Tibial nerve (tissue), 3 donors: ENCODE results near the gene OSBPL3.

Source experiments
- POLR2A ChIP-seq, 2 donors: fragments of 450-650 bp; IDR thresholded peaks; one replicate each; pipeline ENCODE4 v1.6.1; 2017; ENCODE audit warnings: antibody characterized with exemption in 2 of 2, mild to moderate bottlenecking in 2 of 2, moderate library complexity in 2 of 2
- TF ChIP-seq, protein P1 (sequence below), 5 experiments: fragments of 200-600 bp in 3 of 5; fragments of 450-650 bp in 2 of 5; sonication (generic) in 3 of 5; IDR thresholded peaks; one replicate each; pipeline ENCODE4 v1.5.1; 2016 to 2019; ENCODE audit warnings: antibody characterized with exemption in 5 of 5, mild to moderate bottlenecking in 3 of 5, moderate library complexity in 2 of 5

DNA sequence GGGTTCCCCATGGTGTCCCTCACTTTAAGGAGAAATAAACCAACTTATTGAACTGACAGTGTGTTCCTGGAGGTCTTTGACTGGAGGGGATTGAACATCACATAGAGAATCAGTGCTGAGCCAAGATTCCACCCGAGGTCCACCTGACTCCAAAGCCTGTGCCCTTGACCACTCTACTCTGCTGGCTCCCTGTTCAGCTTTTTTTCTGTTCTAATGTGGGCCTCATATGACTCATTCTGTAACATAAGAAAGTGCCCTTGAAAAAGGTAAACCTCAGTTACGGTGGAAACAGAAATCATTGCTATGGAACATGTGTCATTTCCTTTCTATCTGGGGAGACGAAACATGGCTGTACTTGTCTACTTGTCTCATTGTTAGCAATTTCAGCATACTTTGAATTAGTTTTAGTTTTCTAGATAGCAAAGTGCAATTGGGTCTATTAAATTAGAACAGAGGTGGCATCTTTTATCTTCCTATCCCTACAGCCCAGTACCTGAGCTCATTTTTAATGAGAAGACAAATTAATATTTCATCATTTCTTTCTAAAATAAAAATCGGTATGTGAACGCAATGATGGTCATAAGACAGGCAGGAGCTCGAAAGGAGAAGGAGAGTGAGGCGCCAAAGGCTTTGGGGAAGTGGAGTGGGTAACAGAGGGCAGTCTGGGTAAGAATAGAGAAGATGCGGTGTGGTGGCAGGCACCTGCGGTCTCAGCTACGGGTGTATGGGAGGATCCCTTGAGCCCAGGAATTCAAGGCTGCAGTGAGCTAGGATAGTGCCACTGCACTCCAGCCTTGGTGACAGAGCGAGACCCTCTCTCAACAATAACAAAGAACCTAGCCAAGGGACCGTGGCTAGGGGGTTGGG, 224.2 kb downstream of the OSBPL3 start:
- TF ChIP-seq, protein P1, sequence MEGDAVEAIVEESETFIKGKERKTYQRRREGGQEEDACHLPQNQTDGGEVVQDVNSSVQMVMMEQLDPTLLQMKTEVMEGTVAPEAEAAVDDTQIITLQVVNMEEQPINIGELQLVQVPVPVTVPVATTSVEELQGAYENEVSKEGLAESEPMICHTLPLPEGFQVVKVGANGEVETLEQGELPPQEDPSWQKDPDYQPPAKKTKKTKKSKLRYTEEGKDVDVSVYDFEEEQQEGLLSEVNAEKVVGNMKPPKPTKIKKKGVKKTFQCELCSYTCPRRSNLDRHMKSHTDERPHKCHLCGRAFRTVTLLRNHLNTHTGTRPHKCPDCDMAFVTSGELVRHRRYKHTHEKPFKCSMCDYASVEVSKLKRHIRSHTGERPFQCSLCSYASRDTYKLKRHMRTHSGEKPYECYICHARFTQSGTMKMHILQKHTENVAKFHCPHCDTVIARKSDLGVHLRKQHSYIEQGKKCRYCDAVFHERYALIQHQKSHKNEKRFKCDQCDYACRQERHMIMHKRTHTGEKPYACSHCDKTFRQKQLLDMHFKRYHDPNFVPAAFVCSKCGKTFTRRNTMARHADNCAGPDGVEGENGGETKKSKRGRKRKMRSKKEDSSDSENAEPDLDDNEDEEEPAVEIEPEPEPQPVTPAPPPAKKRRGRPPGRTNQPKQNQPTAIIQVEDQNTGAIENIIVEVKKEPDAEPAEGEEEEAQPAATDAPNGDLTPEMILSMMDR (IDR thresholded peaks at IDR 0.05) = no peak
- no peak for TF ChIP-seq POLR2A (IDR thresholded peaks at IDR 0.05)
